NK-92 (cell line): Measurements from ENCODE around the gene TANGO2.

Experiments
- DNase-seq: peaks from one replicate; lab custom pipeline; 2025; ENCODE audit not compliant: unreplicated experiment; lab: John Stamatoyannopoulos, UW

The TANGO2 gene

DNA sequence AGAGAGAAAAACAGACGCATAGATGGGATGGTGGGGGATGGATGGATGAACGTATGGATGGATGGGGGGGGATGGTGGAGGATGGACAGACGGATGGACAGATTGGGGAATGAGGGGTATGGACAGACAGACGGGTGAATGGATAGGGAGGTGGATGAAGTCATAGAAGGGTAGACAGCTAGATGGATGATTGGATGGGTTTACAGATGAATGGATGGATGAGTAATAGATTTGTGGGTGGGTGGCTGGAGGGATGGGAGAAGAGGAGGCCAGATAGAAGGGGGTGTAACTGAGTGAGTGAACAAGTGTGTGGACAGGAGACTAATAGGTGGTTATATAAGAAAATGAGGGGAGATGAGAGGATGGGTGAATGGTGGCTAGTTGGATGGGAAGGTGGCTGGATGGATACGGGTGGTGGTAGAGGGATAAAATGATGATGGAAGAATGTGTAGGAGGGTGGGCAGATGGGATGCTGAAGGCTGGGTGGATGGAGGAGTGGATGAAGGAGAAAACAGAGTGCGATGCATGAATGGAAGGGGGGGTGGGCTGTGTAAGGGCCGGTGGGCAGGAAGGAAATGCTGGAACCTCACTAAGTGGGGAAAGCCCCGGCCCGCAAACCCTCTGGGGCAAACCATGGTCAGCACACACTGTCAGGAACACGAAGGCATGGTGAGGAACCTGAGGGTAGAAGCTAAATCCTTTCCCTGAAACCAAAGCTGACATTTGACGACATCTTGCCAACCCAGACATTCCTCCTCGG is 25.9 kb upstream of the TANGO2 start:
- DNase-seq: no peak

DNA sequence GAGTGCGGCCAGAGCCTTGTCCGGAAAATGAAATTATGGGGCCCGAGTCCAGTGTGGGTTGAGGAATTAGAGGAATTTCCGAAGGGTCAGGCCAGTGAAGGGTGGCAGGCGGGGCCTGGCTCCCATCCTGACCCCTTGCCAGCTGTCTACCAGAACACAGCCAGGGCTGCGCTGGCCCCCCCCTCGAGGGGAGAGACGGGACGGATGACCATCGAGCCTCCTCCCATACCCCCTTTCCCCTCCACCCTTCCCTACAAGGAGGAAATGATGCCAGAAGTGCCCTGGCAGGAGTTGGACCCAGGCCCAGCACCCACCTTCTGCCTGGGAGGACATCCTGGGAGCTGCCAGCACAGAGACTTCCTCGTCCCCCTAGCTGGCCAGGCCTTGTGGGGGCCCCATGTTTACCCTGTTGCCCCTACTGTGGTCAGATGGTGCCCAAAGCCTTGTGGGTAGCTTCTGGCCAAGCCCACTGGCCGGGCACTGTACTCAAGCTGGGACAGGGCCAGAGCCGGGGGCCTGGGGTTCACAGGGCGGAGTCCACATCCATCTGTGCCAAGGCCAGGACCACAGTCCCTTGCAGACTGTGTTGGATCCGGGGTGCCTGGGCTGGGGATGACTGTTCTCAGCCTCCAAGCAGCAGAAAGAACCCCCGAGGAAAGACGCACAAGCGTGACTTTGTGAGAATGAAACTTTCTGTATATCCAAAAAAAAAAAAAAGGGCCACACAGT is 25.1 kb upstream of the TANGO2 start:
- DNase-seq: no peak

DNA sequence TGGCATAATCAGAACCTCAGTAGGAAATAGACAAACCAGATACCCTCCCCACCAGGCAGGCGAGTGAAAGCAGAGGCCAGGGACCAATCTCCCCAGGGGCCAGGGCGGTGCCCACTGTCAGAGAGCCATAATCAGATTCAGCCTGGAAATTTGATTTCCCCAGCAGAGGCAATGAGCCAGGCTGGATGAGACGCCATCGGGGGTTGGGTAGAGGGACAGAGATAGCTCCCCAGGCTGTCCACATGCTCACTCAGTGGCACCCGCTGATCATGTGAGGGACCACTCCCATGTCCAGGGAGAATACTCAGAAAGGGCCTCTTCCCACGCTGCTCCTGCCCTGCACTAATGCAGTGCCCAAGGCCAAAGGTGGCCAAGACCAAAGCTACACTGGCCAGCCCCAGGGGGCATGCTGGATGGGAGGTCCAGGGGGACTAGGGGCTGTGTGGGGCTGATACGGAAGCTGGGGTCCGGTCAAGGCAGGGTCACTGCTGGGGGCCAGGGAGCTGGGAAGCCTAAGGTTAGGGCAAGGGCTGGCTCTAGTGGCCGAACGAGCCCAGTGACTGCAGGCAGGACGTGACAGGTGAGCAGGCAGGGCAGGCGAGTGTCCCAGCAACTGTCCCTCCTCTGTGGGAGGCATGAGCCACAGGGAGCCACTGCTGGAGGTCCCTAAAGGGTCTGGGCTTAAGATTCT is 24.1 kb upstream of the TANGO2 start:
- DNase-seq: no peak

DNA sequence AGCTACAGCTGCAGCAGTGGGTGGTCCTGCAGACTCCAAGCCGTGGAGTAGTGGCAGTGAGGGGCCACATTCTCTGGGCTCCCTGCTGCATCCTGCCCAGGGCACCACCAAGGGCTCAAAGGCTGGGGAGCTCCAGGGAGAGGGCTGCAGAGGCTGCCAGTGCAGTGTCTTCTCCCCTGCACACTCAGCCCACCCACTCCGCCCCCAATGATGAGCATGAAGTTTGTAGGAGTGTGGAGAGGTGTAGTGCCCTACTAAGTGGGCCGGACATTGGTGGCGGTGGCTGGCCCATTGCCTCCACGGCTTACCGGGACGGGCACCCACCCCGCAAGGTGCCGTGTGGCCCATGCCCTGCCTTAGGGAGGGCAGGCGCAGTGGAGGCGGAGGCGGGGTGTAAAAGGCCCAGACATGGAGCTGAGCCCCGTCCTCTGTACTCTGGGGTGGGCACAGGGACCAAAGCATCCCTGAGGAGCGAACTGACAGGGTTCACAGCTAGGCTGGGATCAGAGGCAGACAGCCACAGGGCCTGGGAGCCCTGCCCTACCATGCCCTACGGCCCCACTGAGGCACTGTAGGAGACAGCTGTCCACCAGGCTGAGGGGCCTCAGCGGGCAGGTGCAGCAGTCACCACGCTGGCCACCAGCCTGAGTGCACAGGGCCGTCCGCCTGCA is 23.2 kb upstream of the TANGO2 start:
- no peak for DNase-seq

DNA sequence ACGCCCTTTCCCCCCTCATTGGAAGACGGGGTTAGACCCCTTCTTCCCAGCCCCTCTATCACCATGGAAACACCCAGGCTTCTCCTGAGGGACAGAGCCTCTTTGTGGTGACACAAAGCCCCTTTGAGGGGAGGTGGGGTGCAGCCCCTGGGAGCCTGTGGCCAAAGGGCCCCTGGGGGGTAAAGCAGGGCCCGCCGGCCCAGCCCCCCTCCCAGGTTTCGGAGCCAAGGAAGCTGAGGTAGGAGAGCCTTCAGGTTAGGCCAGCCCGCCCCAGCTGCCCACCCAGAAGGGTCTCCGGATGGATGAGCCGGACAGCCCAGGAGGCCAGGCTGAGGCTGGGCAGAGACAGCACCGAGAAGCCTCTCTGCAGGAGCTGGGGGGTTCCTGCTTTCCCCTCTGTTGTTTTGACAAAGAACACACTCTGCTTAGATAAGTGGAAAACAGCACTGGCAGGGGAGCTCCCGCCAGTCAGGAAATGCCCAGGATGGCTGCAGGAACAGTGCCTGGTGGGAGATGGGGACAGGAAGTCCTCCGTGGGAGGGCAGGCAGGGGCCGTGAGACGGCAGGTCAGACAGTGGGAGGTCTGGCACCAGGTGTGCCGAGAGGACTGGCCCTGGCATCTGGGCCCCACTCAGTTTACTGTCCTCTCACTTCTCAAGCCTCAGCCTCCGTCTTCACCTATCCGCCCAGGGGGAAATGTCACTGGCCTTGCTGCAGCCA is 22.5 kb upstream of the TANGO2 start:
- DNase-seq: no peak

DNA sequence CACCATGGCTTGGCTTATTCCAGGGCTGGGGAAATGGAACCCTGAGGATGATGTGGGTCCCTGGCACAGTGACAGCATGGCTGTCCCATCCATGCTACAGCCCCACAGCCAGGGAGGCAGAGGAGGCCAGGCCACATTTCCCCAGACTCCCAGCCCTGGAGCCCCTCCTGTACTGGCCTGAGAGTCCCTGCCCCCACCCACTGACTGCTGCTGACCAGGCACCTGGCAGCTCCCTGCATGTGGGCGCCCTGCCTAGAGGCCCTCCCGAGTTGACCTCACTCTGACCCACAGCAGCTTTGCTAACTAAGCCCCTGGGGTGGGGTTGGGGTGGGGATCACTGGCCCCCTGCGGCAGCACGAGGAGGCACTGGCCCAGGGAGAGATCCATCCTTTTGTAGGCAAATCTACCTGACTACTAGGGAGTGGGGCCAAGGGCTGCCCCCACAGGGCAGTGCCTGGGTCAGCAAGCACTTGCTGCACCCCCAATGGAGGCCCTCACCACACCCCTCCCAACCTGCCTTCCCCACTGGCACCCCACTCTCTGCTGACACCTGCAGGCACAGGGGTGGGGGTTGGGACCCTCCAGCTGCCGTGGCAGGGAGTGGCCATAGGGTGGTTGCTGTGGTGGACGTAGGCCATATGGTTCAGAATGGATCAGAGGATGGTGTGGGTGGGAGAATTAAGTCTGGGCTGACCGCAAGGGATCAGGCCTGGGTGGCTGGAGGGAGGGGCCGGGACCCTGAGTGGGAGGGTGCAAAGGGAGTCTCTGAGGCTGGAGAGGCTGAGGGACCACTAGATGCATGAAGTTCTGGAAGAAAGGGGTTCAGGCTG is 21.7 kb upstream of the TANGO2 start:
- no peak for DNase-seq

DNA sequence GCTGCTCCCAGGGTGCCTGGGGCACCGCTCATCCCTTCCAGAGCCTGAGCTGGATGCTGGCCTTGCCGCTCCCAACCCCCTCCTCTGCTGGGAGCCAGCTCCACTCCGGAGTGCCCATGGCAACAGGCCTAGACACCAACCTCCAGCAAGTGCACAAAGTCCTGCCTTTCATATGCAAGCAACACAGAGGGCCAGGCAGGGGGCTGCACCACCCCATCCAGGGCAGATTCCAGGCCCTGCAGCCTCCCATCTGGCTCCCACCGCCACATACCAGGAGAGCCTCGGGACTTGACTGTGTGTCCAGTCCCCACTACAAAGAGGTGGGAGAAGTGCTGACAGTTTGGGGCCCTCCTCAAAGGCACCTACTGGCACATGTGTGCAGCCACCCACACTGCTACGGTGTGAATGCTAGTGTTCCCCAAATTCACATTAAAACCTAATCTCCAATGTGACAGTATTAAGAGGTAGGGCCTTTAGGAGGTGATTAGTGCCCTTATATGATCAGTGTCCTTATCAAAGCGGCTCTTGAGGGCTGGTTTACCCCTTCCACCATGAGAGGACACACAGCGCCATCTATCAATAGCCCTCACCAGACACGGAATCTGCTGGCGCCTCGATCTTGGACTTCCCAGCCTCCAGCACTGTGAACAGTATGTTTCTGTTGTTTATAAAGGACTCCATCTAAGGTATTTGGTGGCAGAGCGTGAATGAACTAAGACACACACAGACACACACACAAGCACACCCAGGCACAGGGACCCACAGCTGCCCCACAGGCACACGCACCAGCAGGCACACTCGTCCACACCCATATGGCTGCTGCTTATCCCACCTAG is 20.4 kb upstream of the TANGO2 start:
- DNase-seq: no peak

DNA sequence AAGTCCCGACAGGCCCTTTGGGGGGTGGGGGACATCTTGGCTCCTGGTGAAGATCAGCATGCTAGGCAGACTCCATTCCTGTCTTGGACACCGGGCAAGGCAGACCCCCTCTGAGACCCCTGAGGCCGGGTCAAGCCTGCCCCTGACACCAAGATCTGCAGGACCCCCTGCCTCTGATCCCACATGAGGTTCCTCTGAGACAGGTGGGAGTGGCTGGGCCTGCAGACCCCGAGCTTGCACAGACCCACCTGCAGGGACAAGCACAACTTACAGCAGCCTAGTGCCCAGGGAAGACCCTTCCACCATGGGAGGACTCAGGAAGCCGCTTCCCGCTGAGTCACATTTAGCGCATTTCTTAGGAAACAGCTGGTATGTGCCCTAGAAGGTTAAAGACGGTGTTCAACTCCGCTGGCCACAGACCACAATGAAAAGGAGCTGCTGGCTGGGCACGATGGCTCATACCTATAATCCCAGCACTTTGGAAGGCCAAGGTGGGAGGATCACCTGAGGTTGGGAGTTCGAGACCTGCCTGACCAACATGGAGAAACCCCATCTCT is 19.8 kb upstream of the TANGO2 start:
- DNase-seq: no peak

DNA sequence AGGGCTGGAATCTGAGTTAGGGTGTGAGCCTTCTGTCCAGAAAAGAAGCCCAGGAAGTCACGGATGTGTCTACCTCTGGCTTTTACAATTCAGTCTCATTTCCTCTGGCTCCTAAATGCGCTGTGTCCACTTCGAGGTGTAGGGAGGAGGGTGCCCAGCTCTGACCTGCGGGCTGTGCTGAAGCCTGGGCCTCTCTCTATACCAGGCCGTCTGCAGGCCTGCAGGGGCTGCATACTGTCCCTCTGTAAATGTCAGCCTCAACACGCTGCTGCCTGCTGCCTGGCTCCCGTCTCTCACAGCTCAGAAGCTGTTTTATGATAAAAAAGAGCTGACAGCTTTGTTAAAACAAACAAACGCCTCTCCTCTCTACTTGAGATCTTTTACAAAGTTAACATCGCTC is 18.8 kb upstream of the TANGO2 start:
- no peak for DNase-seq

DNA sequence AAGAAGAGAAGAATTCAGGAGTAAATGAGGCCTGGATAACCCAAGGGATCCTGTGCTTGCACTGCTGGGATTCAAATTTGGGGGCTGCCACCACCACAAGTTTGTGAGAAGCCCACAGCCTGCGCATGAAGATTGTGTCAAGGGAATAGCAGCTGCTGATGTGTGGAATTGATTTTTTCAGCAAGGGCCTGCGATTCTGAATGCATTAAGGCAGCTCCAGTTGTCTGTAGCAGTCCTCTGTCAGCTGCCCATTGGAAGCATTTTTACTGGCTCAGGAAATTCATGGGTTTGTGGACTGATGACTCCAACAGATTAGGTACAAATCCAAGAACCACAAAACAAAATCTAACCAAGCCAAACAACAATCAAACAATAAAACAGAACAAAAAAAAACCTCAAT is 18.3 kb upstream of the TANGO2 start:
- DNase-seq: no peak

DNA sequence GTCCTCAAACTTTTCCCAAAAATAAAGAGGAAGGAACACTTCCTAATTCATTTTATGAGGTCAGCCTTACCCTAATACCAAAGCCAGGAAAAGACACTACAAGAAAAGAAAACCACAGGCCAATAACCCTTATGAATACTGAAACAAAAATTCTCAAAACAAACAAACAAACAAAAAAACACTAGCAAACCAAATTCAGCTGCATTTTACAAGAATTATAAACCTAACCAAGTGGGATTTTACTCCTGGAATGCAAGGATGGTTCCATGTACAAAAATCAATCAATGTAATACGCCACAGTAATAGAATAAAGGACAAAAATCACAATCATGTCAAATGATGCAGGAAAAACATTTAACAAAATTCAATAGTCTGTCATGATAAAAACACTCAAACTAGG is 17.6 kb upstream of the TANGO2 start:
- DNase-seq: no peak

DNA sequence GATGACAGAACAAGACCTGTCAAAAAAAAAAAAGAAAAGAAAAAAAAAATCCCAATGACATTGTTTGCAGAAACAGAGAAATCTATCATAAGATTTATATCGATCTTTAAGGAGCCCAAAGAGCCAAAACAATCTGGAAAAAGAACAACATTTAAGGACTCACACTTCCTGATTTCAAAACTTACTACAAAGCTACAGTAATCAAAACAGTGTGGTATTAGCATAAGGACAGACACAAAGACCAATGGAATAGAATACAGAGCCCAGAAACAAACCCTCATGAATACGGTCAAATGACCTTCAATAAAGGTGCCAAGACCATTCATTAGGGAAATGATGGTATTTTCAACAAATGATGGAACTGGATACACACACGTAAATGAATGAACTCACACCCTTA is 16.4 kb upstream of the TANGO2 start:
- no peak for DNase-seq

DNA sequence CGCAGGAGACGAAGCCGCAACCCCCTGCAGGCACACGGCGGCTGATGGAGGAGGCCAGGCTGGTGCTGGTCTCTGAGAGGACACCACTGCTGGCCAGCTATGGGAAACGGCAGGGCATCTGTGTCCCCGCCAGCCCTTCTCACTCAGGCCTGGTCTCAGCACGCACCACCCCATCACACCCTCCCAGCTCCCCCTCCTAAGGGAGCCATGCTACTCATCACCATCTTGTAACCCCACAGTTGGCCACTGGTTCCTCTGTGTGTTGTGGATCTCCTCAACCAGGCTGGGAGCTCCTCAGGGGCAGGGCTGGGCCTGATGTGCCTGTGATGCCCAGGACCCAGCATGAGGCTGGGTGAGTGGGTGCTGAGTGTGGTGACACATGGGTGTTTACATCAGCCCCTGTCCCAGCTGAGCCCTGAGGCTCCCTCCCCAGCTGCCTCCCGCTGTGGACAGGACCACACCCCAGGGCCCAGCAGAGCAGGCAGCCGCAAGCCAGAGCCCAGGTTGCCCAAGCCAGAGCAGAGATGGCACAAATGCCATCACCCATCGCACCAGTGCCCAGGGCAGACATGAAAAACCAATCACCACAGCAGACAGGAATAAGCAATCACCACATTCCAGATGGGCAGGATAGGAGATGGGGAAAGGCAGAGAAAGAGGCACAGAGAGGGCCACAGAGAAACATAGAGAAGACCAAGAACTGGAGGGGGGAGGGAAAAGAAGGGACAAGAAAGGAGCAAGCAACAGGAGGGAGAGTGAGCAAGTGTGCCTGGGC is 12.5 kb upstream of the TANGO2 start:
- DNase-seq: no peak

DNA sequence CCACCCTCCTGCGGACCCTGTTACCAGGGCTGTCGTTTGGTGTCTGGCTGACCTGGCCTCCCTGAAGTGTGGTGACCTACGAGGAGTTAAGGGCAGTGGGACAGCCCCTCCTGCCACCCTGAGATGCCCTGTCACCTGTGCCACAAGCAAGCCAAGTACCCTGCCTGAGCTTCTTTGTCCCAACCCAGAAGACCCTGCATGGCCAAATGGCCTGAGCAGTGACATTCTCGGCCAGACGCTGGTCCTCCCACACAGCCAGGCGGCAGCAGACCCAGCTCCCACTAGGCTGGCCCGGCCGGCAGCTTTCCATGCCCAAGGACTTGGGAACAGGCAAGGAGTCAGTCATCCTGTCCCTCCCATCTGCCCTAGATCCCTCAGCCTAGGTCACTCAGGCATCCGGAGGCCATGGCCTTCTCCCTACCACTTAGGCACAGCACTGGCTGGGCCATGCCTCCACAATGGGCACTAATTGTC is 11.9 kb upstream of the TANGO2 start:
- DNase-seq: no peak

DNA sequence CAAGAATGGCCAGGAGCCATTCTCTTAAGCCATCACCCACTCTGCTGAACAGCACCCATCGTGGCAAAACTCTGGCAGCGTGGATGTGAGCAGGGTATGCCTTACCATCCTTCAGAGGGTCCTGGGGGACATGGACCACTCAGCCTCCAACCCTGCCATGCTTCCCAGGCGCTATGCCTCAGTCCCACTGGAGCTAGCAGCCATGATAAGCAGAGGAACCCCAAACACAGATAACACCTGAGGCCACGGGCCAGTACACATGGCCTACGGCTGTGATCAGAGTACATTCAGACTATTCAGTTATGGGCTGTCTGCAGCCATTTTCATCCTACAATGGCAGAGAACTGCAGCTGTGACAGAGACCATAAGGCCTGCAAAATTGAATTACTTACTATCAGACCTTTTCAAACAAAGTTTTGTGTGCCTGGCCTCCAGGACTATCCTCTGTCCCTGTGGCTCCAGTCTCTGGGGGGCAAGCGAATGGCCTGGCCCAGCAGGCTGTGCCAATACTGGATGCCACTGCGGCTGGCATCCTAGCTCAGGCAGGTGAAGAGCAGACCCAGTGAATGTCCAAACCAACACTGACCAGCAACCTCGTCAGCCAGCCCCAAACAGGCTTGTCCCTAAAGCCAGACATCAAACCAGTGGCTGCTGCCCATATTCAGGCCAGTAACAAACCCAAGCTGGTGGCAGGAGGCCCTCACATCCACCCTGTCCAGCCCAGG is 11.2 kb upstream of the TANGO2 start:
- DNase-seq: no peak

DNA sequence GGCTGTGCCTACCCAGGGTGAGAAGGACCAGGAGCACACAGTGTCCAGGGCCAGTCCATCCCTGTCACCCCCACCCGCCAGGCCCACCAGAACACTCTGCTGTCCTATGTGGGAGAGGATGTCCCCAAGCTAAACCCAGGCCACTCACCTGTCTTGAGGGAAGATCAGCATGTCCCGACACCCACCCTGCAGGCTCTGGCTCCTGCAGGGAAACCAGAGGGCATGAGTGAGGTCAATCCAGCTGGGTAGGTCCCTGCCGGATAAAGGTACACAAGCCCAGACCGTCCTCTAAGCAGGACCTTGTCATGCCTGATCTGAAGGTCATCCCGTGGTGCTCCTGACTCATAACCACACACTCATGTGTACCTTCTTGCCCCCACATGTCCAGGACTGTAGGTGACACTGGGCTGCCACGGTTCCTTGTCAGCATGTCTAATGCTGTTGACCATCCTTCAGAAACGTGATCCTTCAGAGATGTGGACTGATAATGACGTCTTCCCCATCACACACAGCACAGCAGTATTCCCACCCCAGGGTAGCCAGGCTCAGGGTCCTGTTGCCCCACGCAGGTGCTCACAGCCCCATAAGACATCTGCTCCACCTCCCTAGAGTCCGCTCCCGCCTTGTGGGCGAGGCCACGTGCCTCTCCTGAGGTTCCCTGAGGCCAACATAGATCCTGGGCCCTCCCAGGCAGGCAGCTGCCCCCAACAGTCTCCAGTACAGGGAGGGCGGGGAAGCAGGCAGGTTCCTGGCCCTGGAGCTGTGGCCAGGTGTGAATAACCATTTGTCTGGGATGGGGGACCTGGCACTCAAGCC is 10.4 kb upstream of the TANGO2 start:
- no peak for DNase-seq
